ENCODE data around the gene RAB3B.

The RAB3B gene

GRCh38 chr1:51956528-51957509 is 33.7 kb downstream of the RAB3B start:
- no peak for DNase-seq (ENCODE audit: low read depth)

GRCh38 chr1:51955797-51956527 is 34.5 kb downstream of the RAB3B start:
- no peak for DNase-seq (ENCODE audit: low read depth)

- no peak for DNase-seq (ENCODE audit: low read depth)
Observed at GRCh38 chr1:51954783-51955182, 35.7 kb downstream of the RAB3B start.

GRCh38 chr1:51953079-51953478 is 37.4 kb downstream of the RAB3B start:
- no peak for DNase-seq (ENCODE audit: low read depth)

- no peak for DNase-seq (ENCODE audit: low read depth)
Observed at GRCh38 chr1:51952638-51953037, 37.9 kb downstream of the RAB3B start.

GRCh38 chr1:51950701-51951100 is 39.8 kb downstream of the RAB3B start:
- no peak for DNase-seq (ENCODE audit: low read depth)

- no peak for DNase-seq (ENCODE audit: low read depth)
Observed at GRCh38 chr1:51949014-51949702, 41.3 kb downstream of the RAB3B start.

GRCh38 chr1:51948491-51948915 is 42.0 kb downstream of the RAB3B start:
- no peak for DNase-seq (ENCODE audit: low read depth)

- DNase-seq (ENCODE audit: low read depth) = no peak
Observed at GRCh38 chr1:51946300-51946699, 44.2 kb downstream of the RAB3B start.

GRCh38 chr1:51945591-51945990 is 44.9 kb downstream of the RAB3B start:
- DNase-seq (ENCODE audit: low read depth) = no peak

- no peak for DNase-seq (ENCODE audit: low read depth)
Observed at GRCh38 chr1:51942281-51942680, 48.2 kb downstream of the RAB3B start.

- DNase-seq (ENCODE audit: low read depth) = no peak
Observed at GRCh38 chr1:51941528-51941927, 49.0 kb downstream of the RAB3B start.

- no peak for DNase-seq (ENCODE audit: low read depth)
Observed at GRCh38 chr1:51937112-51937511, 53.4 kb downstream of the RAB3B start.

GRCh38 chr1:51936531-51936930 is 54.0 kb downstream of the RAB3B start:
- DNase-seq (ENCODE audit: low read depth) = no peak

- no peak for DNase-seq (ENCODE audit: low read depth)
Observed at GRCh38 chr1:51933344-51933743, 57.2 kb downstream of the RAB3B start.

- DNase-seq (ENCODE audit: low read depth) = no peak
Observed at GRCh38 chr1:51930329-51930728, 60.2 kb downstream of the RAB3B start.

GRCh38 chr1:51928896-51929295 is 61.6 kb downstream of the RAB3B start:
- DNase-seq (ENCODE audit: low read depth) = no peak

- no peak for DNase-seq (ENCODE audit: low read depth)
Observed at GRCh38 chr1:51927029-51927428, 63.5 kb downstream of the RAB3B start.

- DNase-seq (ENCODE audit: low read depth) = no peak
Observed at GRCh38 chr1:51926171-51926812, 64.2 kb downstream of the RAB3B start.

- DNase-seq (ENCODE audit: low read depth) = peak; percentile 4
Observed at GRCh38 chr1:51924455-51924854, 66.0 kb downstream of the RAB3B start.

- no peak for DNase-seq (ENCODE audit: low read depth)
Observed at GRCh38 chr1:51922040-51922439, 68.5 kb downstream of the RAB3B start.

- DNase-seq (ENCODE audit: low read depth) = no peak
Observed at GRCh38 chr1:51920130-51920529, 70.4 kb downstream of the RAB3B start.

Data from stimulated activated CD8-positive, alpha-beta memory T cell treated with anti-CD3 and anti-CD28 coated beads, Interleukin-7, amount 100 ng/mL, for 24 hours (primary cell).